ENCODE results near the gene TMEM132C. TPM values are rescaled to one million over a fixed set of nuclear protein-coding genes. Genes with fewer than 3 reads are reported as not detected.

Gene TMEM132C
- total and polyA plus RNA-seq, 4 donors: 0.05 to 0.08 (median 0.05) TPM; not detected in 1

DNA sequence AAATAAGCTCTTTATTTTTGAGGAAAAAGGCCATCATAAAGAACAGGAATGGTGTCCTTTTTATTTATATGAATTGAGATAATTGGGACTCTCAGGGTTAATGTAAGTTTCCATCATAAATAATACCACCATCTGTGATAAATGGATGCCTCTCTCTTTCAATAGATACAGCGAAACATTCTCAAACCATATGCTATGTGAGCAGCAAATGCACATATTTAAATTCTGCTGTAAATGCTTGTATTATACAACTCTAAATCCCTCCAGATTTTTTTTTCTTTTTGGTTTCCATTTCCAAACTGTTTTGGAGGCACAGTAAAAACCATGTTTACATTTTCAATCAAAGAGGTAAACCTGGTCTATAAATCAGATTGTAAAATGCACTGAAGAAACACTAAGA, 132.3 kb downstream of the TMEM132C start:
- H3K36me3 ChIP-seq (ENCODE audit: control insufficient read depth in 4 of 4, insufficient read depth in 3 of 4, low read depth in 1 of 4, low read length in 3 of 4): no peaks in the 10 kb centered on the region

More for the DNA sequence above, 132.3 kb downstream of the TMEM132C start:
- no peak overlapping the region for H3K9ac ChIP-seq (ENCODE audit: low read depth in 1 of 2, low read length in 2 of 2)
- no peak for DNase-seq (ENCODE audit: low spot score)
- TF ChIP-seq, protein P1, sequence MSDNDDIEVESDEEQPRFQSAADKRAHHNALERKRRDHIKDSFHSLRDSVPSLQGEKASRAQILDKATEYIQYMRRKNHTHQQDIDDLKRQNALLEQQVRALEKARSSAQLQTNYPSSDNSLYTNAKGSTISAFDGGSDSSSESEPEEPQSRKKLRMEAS (IDR thresholded peaks at IDR 0.05): no peak
- TF ChIP-seq, protein P2, sequence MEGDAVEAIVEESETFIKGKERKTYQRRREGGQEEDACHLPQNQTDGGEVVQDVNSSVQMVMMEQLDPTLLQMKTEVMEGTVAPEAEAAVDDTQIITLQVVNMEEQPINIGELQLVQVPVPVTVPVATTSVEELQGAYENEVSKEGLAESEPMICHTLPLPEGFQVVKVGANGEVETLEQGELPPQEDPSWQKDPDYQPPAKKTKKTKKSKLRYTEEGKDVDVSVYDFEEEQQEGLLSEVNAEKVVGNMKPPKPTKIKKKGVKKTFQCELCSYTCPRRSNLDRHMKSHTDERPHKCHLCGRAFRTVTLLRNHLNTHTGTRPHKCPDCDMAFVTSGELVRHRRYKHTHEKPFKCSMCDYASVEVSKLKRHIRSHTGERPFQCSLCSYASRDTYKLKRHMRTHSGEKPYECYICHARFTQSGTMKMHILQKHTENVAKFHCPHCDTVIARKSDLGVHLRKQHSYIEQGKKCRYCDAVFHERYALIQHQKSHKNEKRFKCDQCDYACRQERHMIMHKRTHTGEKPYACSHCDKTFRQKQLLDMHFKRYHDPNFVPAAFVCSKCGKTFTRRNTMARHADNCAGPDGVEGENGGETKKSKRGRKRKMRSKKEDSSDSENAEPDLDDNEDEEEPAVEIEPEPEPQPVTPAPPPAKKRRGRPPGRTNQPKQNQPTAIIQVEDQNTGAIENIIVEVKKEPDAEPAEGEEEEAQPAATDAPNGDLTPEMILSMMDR (IDR thresholded peaks at IDR 0.05; ENCODE audit: low read depth, low read length, missing input control): no peak
- TF ChIP-seq SP1 (IDR thresholded peaks at IDR 0.05) (no peak), EGR1 (IDR thresholded peaks at IDR 0.05; ENCODE audit: low read depth in 2 of 2) (no peak), FOXA2 (IDR thresholded peaks at IDR 0.05) (no peak), TAF1 (conservative IDR thresholded peaks at IDR 0.05) (no peak), YY1 (IDR thresholded peaks at IDR 0.05) (no peak), HNF4A (conservative IDR thresholded peaks at IDR 0.05) (no peak), HNF4G (IDR thresholded peaks at IDR 0.05) (no peak), RXRA (IDR thresholded peaks at IDR 0.05) (no peak), GABPA (IDR thresholded peaks at IDR 0.05 in 1 of 2, conservative IDR thresholded peaks at IDR 0.05 in 1 of 2) (no peak), RAD21 (IDR thresholded peaks at IDR 0.05) (no peak), FOXA1 (IDR thresholded peaks at IDR 0.05) (no peak), NR2F2 (IDR thresholded peaks at IDR 0.05) (no peak), JUND (IDR thresholded peaks at IDR 0.05) (no peak)
- TF ChIP-seq, protein P3, sequence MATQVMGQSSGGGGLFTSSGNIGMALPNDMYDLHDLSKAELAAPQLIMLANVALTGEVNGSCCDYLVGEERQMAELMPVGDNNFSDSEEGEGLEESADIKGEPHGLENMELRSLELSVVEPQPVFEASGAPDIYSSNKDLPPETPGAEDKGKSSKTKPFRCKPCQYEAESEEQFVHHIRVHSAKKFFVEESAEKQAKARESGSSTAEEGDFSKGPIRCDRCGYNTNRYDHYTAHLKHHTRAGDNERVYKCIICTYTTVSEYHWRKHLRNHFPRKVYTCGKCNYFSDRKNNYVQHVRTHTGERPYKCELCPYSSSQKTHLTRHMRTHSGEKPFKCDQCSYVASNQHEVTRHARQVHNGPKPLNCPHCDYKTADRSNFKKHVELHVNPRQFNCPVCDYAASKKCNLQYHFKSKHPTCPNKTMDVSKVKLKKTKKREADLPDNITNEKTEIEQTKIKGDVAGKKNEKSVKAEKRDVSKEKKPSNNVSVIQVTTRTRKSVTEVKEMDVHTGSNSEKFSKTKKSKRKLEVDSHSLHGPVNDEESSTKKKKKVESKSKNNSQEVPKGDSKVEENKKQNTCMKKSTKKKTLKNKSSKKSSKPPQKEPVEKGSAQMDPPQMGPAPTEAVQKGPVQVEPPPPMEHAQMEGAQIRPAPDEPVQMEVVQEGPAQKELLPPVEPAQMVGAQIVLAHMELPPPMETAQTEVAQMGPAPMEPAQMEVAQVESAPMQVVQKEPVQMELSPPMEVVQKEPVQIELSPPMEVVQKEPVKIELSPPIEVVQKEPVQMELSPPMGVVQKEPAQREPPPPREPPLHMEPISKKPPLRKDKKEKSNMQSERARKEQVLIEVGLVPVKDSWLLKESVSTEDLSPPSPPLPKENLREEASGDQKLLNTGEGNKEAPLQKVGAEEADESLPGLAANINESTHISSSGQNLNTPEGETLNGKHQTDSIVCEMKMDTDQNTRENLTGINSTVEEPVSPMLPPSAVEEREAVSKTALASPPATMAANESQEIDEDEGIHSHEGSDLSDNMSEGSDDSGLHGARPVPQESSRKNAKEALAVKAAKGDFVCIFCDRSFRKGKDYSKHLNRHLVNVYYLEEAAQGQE (IDR thresholded peaks at IDR 0.05): no peak
- TF ChIP-seq, protein P4, sequence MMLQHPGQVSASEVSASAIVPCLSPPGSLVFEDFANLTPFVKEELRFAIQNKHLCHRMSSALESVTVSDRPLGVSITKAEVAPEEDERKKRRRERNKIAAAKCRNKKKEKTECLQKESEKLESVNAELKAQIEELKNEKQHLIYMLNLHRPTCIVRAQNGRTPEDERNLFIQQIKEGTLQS (IDR thresholded peaks at IDR 0.05): no peak
- TF ChIP-seq, protein P5, sequence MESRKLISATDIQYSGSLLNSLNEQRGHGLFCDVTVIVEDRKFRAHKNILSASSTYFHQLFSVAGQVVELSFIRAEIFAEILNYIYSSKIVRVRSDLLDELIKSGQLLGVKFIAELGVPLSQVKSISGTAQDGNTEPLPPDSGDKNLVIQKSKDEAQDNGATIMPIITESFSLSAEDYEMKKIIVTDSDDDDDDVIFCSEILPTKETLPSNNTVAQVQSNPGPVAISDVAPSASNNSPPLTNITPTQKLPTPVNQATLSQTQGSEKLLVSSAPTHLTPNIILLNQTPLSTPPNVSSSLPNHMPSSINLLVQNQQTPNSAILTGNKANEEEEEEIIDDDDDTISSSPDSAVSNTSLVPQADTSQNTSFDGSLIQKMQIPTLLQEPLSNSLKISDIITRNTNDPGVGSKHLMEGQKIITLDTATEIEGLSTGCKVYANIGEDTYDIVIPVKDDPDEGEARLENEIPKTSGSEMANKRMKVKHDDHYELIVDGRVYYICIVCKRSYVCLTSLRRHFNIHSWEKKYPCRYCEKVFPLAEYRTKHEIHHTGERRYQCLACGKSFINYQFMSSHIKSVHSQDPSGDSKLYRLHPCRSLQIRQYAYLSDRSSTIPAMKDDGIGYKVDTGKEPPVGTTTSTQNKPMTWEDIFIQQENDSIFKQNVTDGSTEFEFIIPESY (IDR thresholded peaks at IDR 0.05): no peak
- no peak overlapping the region for H3K27ac ChIP-seq (ENCODE audit: low read depth in 1 of 2, low read length in 2 of 2)
- H3K4me3 ChIP-seq (ENCODE audit: low read depth in 1 of 3, low read length in 3 of 3): no peak overlapping the region
- H3K27me3 ChIP-seq (ENCODE audit: control insufficient read depth in 4 of 4, insufficient read depth in 4 of 4, low read length in 3 of 4): peaks cover 0 to 4% (median 1%) of the 10 kb centered on the region in 4 donors
- WGBS: 80% methylated on average over 1 of the region's 1 CpG
- peaks cover 0 to 5% (median 0%) of the 10 kb centered on the region in 4 donors for H3K9me3 ChIP-seq (ENCODE audit: control insufficient read depth in 4 of 4, low read length in 3 of 4)
- no peaks in the 10 kb centered on the region for H3K4me1 ChIP-seq (ENCODE audit: control insufficient read depth in 4 of 4, insufficient read depth in 4 of 4, low read length in 3 of 4)

Data from liver (tissue), 9 donors.